ENCODE measurements around the gene RNF8. TPM values are rescaled to one million over a fixed set of nuclear protein-coding genes. Genes with fewer than 3 reads are reported as not detected.
"Not testable (repeated sequence)": the region's sequence is repeated elsewhere in the genome, so short reads cannot be mapped to it uniquely, and the experiment has no call there.

RNF8 gene
- total RNA-seq, 1 experiment from 2014 or later = 35.9 TPM

GRCh38 chr6:37332894-37333293, 20.9 kb upstream of the RNF8 start (continued):
- TF ChIP-seq, protein P1, sequence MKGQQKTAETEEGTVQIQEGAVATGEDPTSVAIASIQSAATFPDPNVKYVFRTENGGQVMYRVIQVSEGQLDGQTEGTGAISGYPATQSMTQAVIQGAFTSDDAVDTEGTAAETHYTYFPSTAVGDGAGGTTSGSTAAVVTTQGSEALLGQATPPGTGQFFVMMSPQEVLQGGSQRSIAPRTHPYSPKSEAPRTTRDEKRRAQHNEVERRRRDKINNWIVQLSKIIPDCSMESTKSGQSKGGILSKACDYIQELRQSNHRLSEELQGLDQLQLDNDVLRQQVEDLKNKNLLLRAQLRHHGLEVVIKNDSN (CRISPR knock-in tag; IDR thresholded peaks at IDR 0.05) = no peak
- TF ChIP-seq NR2C2 (CRISPR knock-in tag; IDR thresholded peaks at IDR 0.05) = no peak
- no peak for TF ChIP-seq MYBL2 (CRISPR knock-in tag; IDR thresholded peaks at IDR 0.05)
- TF ChIP-seq ZNF423 (CRISPR knock-in tag; IDR thresholded peaks at IDR 0.05) = no peak

- Mint-ChIP-seq H3K9me3 (no peaks in the 10 kb centered on the region), H3K27me3 (ENCODE audit: low read depth) (no peaks in the 10 kb centered on the region), H3K27ac (no peak overlapping the region), H3K4me1 (no peaks in the 10 kb centered on the region), H3K4me3 (no peak overlapping the region), H3K36me3 (peaks cover 24% of the 10 kb centered on the region)
- TF ChIP-seq SMAD3 (CRISPR knock-in tag; IDR thresholded peaks at IDR 0.05; ENCODE audit: borderline replicate concordance) = no peak
- TF ChIP-seq SP1 (CRISPR knock-in tag; conservative IDR thresholded peaks at IDR 0.05) = no peak
- TF ChIP-seq E2F5 (CRISPR knock-in tag; IDR thresholded peaks at IDR 0.05) = no peak
- no peak for TF ChIP-seq GRHL2 (CRISPR knock-in tag; IDR thresholded peaks at IDR 0.05; ENCODE audit: insufficient replicate concordance, severe bottlenecking)
- no peak for TF ChIP-seq FOXJ3 (CRISPR knock-in tag; IDR thresholded peaks at IDR 0.05; ENCODE audit: borderline replicate concordance)
- no peak for TF ChIP-seq NFATC4 (CRISPR knock-in tag; IDR thresholded peaks at IDR 0.05)
- POLR2A ChIA-PET = no interaction called here
- no peak for ATAC-seq
- CTCF ChIA-PET = interaction anchor here (0.6 kb wide), 1 partner anchor 8 kb away, joined by 3 read pairs; no protein-coding TSS in a partner anchor
- no peak for DNase-seq (ENCODE audit: low spot score)
Observed at GRCh38 chr6:37334047-37334446, 19.7 kb upstream of the RNF8 start.

- H3K27me3 Mint-ChIP-seq (ENCODE audit: low read depth); H3K4me1 Mint-ChIP-seq; H3K27ac Mint-ChIP-seq; DNase-seq (ENCODE audit: low spot score); H3K36me3 Mint-ChIP-seq; CTCF ChIA-PET; H3K4me3 Mint-ChIP-seq; POLR2A ChIA-PET; H3K9me3 Mint-ChIP-seq; ATAC-seq: not testable (repeated sequence)
Observed at GRCh38 chr6:37338317-37338716, 15.5 kb upstream of the RNF8 start.

DNA sequence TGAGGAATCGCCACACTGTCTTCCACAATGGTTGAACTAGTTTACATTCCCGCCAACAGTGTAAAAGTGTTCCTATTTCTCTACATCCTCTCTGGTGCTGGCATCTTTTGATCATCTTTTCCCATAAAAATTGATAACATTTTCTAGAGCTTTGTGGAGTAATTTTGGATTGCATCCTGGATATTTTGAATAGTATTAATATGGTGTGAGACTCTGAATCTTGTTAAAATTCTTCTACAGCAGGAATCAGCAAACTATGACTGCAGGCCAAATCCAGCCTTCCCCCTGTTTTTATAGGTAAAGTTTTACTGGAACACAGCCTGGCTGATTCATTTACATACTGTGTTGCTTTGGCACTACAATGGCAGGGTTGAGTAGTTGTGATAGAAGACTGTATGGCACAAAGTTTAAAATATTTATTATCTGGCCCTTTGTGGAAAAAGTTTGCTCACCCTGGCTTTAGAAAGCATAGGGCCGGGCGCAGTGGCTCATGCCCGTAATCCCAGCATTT, 15.0 kb upstream of the RNF8 start:
- ATAC-seq = no peak
- H3K4me3 Mint-ChIP-seq = no peak overlapping the region
- POLR2A ChIA-PET = no interaction called here
- no peaks in the 10 kb centered on the region for H3K27me3 Mint-ChIP-seq (ENCODE audit: low read depth)
- 0 out of 2 replicates have a peak, but pooled peaks cover 3% of the 10 kb centered on the region for H3K9me3 Mint-ChIP-seq
- no peak for DNase-seq (ENCODE audit: low spot score)
- CTCF ChIA-PET = interaction anchor here (1.6 kb wide), 1 partner anchor 13 kb away, joined by 4 read pairs; no protein-coding TSS in a partner anchor
- no peaks in the 10 kb centered on the region for H3K36me3 Mint-ChIP-seq
- no peak overlapping the region for H3K27ac Mint-ChIP-seq
- H3K4me1 Mint-ChIP-seq = no peaks in the 10 kb centered on the region
- TF ChIP-seq ETV6 (CRISPR knock-in tag; IDR thresholded peaks at IDR 0.05) = no peak
- no peak for TF ChIP-seq STAT6 (CRISPR knock-in tag; conservative IDR thresholded peaks at IDR 0.05; ENCODE audit: low read depth)
- no peak for TF ChIP-seq ZNF281 (CRISPR knock-in tag; IDR thresholded peaks at IDR 0.05)
- TF ChIP-seq CDX4 (CRISPR knock-in tag; IDR thresholded peaks at IDR 0.05; ENCODE audit: borderline replicate concordance) = no peak
- TF ChIP-seq, protein P2, sequence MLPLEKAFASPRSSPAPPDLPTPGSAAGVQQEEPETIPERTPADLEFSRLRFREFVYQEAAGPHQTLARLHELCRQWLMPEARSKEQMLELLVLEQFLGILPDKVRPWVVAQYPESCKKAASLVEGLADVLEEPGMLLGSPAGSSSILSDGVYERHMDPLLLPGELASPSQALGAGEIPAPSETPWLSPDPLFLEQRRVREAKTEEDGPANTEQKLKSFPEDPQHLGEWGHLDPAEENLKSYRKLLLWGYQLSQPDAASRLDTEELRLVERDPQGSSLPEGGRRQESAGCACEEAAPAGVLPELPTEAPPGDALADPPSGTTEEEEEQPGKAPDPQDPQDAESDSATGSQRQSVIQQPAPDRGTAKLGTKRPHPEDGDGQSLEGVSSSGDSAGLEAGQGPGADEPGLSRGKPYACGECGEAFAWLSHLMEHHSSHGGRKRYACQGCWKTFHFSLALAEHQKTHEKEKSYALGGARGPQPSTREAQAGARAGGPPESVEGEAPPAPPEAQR (CRISPR knock-in tag; IDR thresholded peaks at IDR 0.05) = no peak
- TF ChIP-seq ZNF219 (CRISPR knock-in tag; IDR thresholded peaks at IDR 0.05; ENCODE audit: borderline replicate concordance) = no peak
- TF ChIP-seq, protein P1 (CRISPR knock-in tag; IDR thresholded peaks at IDR 0.05) = no peak
- TF ChIP-seq CTCF (IDR thresholded peaks at IDR 0.05) = no peak

Data from WTC11 (cell line).